ENCODE results near the gene NRIP3.
"Not testable (repeated sequence)": the region's sequence is repeated elsewhere in the genome, so short reads cannot be mapped to it uniquely, and the experiment has no call there.

NRIP3 gene

GRCh38 chr11:9015677-9016076, 11.9 kb upstream of the NRIP3 start:
- peak; percentile 28 for DNase-seq

DNA sequence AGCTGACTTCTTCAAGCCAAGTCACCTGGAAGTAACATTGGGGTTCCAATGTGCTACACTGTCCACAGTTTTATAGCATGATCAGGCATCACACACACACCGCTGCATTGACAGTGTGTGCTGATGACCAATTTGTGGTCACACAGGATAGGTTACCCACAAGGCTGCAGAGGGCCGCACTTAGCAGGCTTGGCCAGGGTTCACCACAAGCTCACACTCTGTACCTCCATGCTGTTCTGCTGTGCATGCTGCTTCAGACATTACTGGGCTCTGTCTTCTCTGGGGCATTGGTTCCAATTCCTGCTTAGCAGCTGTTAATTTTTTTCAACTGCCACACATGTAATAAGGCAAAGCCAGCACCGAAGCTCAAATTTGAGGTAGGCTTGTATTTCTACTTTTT, 11.0 kb upstream of the NRIP3 start:
- DNase-seq, result peak; percentile 56

- no peak for DNase-seq
Measured at GRCh38 chr11:9013373-9013772, 9.6 kb upstream of the NRIP3 start.

- not testable (repeated sequence) for DNase-seq
Measured at GRCh38 chr11:9009538-9009937, 5.7 kb upstream of the NRIP3 start.

DNA sequence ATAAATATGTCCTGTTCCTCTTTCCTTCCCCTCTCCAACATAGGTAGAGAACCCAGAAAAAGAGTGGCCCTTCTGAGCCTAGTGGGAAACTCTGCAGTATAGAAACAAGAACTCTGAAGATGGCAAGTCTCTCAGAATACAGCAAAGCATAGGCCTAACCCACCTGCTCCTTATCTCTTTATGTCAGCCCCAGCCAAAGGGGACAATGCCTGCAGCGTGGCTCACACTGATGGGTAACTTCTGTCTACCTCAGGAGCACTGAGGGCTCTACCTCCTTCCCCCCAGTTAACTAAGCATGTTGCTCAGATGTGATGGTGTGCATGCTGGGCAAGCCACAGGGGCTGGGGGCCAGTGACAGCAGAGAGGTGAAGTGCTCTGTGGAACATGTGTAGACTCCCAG, 4.9 kb upstream of the NRIP3 start:
- DNase-seq, result no peak

DNA sequence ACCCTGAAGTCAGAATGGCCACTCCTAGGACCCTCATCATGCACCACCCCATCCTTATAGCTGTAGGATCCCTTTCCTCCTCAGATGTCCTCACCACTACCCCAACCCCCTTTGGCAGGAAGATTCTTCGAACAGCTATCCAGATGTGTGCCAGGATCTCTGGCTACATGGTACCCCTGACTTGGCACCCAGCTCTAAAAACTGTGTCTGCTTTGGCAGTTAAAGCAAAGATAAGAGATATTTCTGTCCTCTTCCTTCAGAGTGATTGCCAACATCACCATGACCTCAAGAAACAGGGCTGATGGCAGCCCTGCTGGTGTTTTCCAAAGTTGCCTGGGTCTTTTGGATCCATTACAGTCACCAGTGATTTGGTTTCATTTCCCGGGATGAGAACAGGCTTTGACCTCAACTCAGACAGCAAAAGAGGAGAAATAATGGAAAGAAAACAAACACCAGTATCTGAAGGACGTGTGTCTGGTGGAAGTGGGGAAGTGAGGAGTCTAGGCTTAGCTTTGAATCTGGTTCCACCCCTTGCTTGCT, 4.3 kb upstream of the NRIP3 start:
- no peak for DNase-seq

- no peak for DNase-seq
Measured at GRCh38 chr11:9005087-9005486, 1.3 kb upstream of the NRIP3 start.

DNA sequence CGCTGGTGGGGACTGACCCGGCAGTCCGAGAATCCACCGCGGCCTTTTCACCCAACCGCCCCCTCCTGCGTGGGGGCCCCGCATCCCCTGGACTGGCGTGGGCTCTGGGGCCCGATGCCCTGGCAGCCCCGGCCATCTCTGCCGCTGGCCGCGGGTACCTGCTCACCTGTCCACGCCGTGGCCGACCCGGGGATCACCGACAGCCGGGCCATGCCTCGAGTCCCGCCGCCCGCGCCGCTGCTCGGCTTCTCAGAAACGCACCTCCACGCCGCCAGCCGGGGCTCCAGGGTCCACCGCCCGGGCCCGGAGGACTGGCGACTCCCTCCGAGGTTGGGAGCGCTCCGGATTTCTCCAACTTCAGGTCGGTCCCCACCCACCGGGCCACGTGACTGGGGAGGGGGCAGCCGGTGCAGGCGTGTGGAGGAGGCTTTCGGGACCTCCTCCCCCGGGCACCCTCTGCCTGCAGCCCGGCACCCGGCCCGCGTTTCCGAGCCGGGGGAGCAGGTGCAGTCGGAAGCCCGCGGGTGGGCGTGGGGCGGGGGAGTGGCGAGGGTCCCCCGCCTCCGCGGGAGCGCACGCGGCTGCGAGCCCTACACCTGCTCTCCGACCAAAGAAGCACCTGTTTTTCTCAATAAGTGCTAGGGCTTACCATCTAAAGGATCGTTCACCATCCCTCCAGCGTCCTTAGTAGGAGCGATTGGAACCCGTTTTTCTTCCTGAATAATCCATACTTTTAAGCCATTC, 554 bp upstream of the NRIP3 start:
- no peak for DNase-seq

GRCh38 chr11:9002920-9003572, 755 bp downstream of the NRIP3 start:
- DNase-seq, result no peak

DNA sequence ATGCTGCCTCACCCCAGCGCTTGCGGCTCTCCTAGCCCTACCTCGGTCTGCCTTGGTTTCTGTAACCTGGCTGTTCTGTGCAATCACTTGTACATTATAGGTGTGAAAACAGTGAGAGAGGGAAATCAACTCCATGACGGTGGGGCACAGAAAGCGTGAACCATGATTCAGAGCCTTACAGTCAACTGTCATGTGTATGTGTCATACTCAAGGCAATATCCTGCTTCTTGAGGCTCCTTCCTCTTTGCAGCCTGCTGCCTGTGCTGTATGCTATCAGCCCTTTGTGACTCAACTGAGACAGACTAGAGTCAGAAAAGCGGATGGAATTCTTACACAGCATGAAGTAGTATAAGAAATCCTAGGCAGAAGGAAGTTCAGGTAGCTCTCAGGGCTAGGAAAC, 2.1 kb downstream of the NRIP3 start:
- DNase-seq, result peak; percentile 72

- DNase-seq, result no peak
Measured at GRCh38 chr11:8998017-8998416, 5.8 kb downstream of the NRIP3 start.

DNA sequence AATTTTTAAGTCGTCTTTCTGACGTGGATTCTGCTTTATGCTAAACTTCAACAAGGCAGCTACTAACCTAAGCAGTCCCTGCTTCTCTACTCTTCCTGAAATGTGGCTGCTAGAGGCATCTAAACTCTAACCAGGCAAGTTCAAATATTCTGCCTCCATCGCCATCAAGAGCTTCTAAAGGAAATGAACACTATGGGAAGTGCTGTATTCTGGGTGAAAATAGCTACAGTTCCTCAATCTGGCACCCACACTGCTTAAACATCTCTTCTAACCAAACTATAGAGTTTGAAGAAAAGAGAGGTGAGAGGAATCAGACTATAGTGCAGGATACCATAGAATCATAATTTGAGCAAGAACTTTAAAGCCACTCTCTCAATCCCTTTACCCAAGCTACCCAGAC, 6.3 kb downstream of the NRIP3 start:
- no peak for DNase-seq

GRCh38 chr11:8989453-8989852, 14.3 kb downstream of the NRIP3 start:
- no peak for DNase-seq

- peak; percentile 30 for DNase-seq
Measured at GRCh38 chr11:8988329-8989234, 15.2 kb downstream of the NRIP3 start.

DNA sequence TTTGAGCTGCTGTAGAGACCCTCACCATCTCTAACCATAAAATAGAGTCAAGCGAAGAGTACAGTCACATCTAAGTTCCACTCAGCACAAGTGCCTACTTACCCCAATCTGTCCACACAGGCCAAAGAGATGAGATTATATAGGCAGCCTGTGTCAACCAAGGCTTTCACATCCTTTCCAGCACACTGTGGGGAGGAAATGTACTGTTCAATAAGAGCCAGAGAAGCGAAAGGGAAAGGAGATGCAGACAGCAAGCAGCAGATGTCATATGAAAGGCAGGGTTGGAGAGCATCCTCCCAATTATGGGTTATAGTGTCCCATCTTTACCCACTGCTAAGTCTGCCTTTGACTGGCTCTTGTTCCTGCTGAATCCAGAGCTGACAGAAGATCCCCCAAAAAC, 16.4 kb downstream of the NRIP3 start:
- no peak for DNase-seq

GRCh38 chr11:8986772-8987171, 17.0 kb downstream of the NRIP3 start:
- not testable (repeated sequence) for DNase-seq

- DNase-seq, result no peak
Measured at GRCh38 chr11:8985462-8985861, 18.3 kb downstream of the NRIP3 start.

GRCh38 chr11:8983552-8983951, 20.2 kb downstream of the NRIP3 start:
- DNase-seq, result no peak

GRCh38 chr11:8980485-8980884, 23.3 kb downstream of the NRIP3 start:
- no peak for DNase-seq

GRCh38 chr11:8979365-8979764, 24.4 kb downstream of the NRIP3 start:
- not testable (repeated sequence) for DNase-seq

DNA sequence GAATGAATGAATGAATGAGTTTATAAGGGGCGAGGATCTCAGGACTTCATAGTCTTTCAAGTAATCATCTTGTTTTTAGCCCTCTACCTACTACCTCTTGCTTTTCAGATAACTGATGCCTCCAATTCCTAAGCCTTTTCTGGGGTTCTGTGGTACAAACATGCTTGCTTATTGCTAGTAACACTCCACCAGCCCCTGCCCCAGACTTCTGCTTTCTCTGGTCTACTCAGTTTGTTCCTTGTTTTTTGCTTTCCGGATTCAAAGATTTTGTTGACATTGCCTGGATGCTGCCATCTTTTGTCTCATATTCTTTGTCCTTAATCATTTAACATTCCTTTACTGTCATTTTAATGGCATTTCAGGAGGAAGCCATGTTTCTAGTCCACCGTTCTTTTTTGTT, 30.7 kb downstream of the NRIP3 start:
- DNase-seq, result no peak

- DNase-seq, result no peak
Measured at GRCh38 chr11:8971924-8972316, 31.9 kb downstream of the NRIP3 start.

GRCh38 chr11:8971196-8971923, 32.4 kb downstream of the NRIP3 start:
- DNase-seq, result no peak

Data from NK-92 treated with Interleukin-12 subunit alpha and Interleukin-12 subunit beta, amount 100 ng/mL, for 24 hours (cell line).